Fibroblast of lung (primary cell): ENCODE measurements around the gene PRSS36. TPM values are rescaled to one million over a fixed set of nuclear protein-coding genes. Genes with fewer than 3 reads are reported as not detected.

Experiments
- DNase-seq, 2 donors: peaks; one replicate each; pipeline versions ENCODE4 v3.0.0 to v3.0.0-alpha.2; 2010; ENCODE audit warnings: low read depth in 2 of 2
- H2AFZ ChIP-seq: 2 replicates; pipeline ENCODE4 v1.5.1; 2012; ENCODE audit warnings: low read length, control low read depth, inconsistent platforms
- H3K27ac ChIP-seq: 2 replicates; pipeline ENCODE4 v1.5.1; 2011; ENCODE audit warnings: low read length, control low read depth; ENCODE audit not compliant: insufficient read depth
- H3K27me3 ChIP-seq: 2 replicates; pipeline ENCODE4 v1.5.1; 2011; ENCODE audit warnings: mild to moderate bottlenecking, low read length; ENCODE audit not compliant: control insufficient read depth, insufficient read depth
- H3K36me3 ChIP-seq: 2 replicates; pipeline ENCODE4 v1.5.1; 2011; ENCODE audit warnings: low read length; ENCODE audit not compliant: control insufficient read depth, insufficient read depth
- H3K4me1 ChIP-seq: 2 replicates; pipeline ENCODE4 v1.5.1; 2011; ENCODE audit warnings: low read length; ENCODE audit not compliant: control insufficient read depth, insufficient read depth; ENCODE audit errors: extremely low read depth
- H3K4me2 ChIP-seq: 2 replicates; pipeline ENCODE4 v1.5.1; 2011; ENCODE audit warnings: low read length, control low read depth; ENCODE audit not compliant: insufficient read depth; ENCODE audit errors: extremely low read depth
- H3K4me3 ChIP-seq, 4 experiments: fragments of 200-600 bp in 1 of 4; sonication (generic) in 1 of 4; replicated peaks in 1 of 4; 2 replicates each; pipeline ENCODE4 v1.5.1; 2011 to 2016; ENCODE audit warnings: low read length in 4 of 4, low read depth in 3 of 4, mild to moderate bottlenecking in 3 of 4, control low read depth in 2 of 4, inconsistent platforms in 1 of 4, mixed read lengths in 1 of 4; ENCODE audit not compliant: insufficient read depth in 1 of 4; ENCODE audit errors: control extremely low read depth in 1 of 4
- H3K79me2 ChIP-seq: 2 replicates; pipeline ENCODE4 v1.5.1; 2012; ENCODE audit warnings: mild to moderate bottlenecking, low read length, inconsistent platforms; ENCODE audit not compliant: control insufficient read depth, insufficient read depth
- H3K9ac ChIP-seq: 2 replicates; pipeline ENCODE4 v1.5.1; 2011; ENCODE audit warnings: mild to moderate bottlenecking, low read length, control low read depth; ENCODE audit not compliant: insufficient read depth
- H3K9me3 ChIP-seq: 2 replicates; pipeline ENCODE4 v1.5.1; 2012; ENCODE audit warnings: low read depth, low read length; ENCODE audit not compliant: control insufficient read depth, insufficient read depth
- H4K20me1 ChIP-seq: 2 replicates; pipeline ENCODE4 v1.5.1; 2011; ENCODE audit warnings: low read length; ENCODE audit not compliant: control insufficient read depth, insufficient read depth; ENCODE audit errors: extremely low read depth
- EZH2 ChIP-seq: IDR thresholded peaks from 2 replicates; pipeline ENCODE4 v1.5.1; 2012; ENCODE audit warnings: low read length, control low read depth, mild to moderate bottlenecking; ENCODE audit errors: missing control alignments
- polyA plus RNA-seq, 2 donors: library from polyadenylated mRNA; depleted of rRNA in 1 of 2; stranded (reverse) in 1 of 2; unstranded in 1 of 2; fragments of >200 nt; gene quantifications; 2 replicates each; pipeline ENCODE4 v1.2.1, GENCODE V29; 2011 to 2012; ENCODE audit warnings: missing spikeins in 1 of 2
- total RNA-seq: library from RNA; depleted of rRNA; stranded (reverse); fragments of >200 nt; gene quantifications from 2 replicates; pipeline ENCODE4 v1.2.1, GENCODE V29; 2014
- TF ChIP-seq, protein P1 (sequence below), 2 donors: IDR thresholded peaks in 1 of 2; conservative IDR thresholded peaks in 1 of 2; 1 replicate in 1 of 2; 2 replicates in 1 of 2; pipeline ENCODE4 v1.5.1; 2011 to 2012; ENCODE audit warnings: low read length in 2 of 2, control low read depth in 1 of 2, inconsistent platforms in 1 of 2, low read depth in 1 of 2, mild to moderate bottlenecking in 1 of 2

PRSS36 gene
- total and polyA plus RNA-seq, 2 donors (not counting 1 experiment from before 2014, with no cell fraction given): 0.10 to 0.17 TPM

DNA sequence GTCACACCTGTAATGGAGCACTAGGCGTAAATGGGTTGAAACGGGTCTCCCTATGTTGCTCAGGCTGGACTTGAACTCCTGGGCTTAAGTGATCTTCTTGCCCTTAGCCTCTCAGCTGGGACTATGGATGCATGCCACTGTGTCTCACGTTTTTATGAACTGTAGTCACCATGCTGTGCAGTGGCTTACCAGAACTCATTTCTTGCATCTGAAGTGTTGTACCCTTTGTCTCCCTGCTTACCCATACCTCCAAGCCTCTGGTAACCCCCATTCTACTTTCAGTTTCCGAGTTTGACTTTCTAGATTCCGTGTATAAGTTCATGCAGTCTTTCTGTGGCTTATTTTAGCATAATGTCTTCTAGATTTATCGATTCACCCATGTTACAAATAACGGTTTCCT is 45.0 kb upstream of the PRSS36 start:
- Histone ChIP-seq H3K4me1 (no peaks in the 10 kb centered on the region), H3K4me2 (no peak overlapping the region), H3K9me3 (no peaks in the 10 kb centered on the region), H3K79me2 (peaks cover 11% of the 10 kb centered on the region), H3K9ac (no peak overlapping the region), H4K20me1 (no peaks in the 10 kb centered on the region), H3K4me3 (no peak overlapping the region), H3K36me3 (peaks cover 27% of the 10 kb centered on the region), H3K27me3 (no peaks in the 10 kb centered on the region), H2AFZ (no peak overlapping the region), H3K27ac (no peak overlapping the region)
- TF ChIP-seq EZH2: no peak
- TF ChIP-seq, protein P1, sequence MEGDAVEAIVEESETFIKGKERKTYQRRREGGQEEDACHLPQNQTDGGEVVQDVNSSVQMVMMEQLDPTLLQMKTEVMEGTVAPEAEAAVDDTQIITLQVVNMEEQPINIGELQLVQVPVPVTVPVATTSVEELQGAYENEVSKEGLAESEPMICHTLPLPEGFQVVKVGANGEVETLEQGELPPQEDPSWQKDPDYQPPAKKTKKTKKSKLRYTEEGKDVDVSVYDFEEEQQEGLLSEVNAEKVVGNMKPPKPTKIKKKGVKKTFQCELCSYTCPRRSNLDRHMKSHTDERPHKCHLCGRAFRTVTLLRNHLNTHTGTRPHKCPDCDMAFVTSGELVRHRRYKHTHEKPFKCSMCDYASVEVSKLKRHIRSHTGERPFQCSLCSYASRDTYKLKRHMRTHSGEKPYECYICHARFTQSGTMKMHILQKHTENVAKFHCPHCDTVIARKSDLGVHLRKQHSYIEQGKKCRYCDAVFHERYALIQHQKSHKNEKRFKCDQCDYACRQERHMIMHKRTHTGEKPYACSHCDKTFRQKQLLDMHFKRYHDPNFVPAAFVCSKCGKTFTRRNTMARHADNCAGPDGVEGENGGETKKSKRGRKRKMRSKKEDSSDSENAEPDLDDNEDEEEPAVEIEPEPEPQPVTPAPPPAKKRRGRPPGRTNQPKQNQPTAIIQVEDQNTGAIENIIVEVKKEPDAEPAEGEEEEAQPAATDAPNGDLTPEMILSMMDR (conservative IDR thresholded peaks at IDR 0.05 in 1 of 2, IDR thresholded peaks at IDR 0.05 in 1 of 2; ENCODE audit: low read depth in 1 of 2, low read length in 2 of 2): no peak
- DNase-seq: no peak

DNA sequence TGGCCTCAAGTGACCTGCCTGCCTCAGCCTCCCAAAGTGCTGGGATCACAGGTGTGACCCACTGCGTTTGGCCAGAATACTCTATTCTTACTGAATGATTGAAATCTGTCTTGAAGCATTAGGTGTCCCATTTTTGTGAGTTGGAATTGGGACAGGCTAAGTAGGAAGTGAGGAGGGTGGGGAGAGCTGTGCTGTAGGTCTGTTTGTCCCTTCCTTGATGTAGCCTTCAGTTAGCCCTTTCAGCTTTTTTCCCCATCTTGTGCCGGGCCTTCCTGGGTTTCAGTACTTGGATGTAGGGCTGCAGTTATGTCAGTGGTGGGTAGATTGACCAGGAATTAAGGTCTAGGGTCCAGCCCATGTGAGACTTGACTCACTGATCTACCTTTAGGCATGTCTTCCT is 44.0 kb upstream of the PRSS36 start:
- Histone ChIP-seq H3K27me3 (no peaks in the 10 kb centered on the region), H3K4me1 (no peaks in the 10 kb centered on the region), H3K9me3 (no peaks in the 10 kb centered on the region), H2AFZ (no peak overlapping the region), H3K36me3 (peaks cover 32% of the 10 kb centered on the region), H3K79me2 (peaks cover 20% of the 10 kb centered on the region), H3K4me3 (no peak overlapping the region), H3K27ac (no peak overlapping the region), H3K4me2 (no peak overlapping the region), H4K20me1 (no peaks in the 10 kb centered on the region), H3K9ac (no peak overlapping the region)
- TF ChIP-seq, protein P1 (conservative IDR thresholded peaks at IDR 0.05 in 1 of 2, IDR thresholded peaks at IDR 0.05 in 1 of 2; ENCODE audit: low read depth in 1 of 2, low read length in 2 of 2): no peak
- no peak for TF ChIP-seq EZH2
- no peak for DNase-seq

DNA sequence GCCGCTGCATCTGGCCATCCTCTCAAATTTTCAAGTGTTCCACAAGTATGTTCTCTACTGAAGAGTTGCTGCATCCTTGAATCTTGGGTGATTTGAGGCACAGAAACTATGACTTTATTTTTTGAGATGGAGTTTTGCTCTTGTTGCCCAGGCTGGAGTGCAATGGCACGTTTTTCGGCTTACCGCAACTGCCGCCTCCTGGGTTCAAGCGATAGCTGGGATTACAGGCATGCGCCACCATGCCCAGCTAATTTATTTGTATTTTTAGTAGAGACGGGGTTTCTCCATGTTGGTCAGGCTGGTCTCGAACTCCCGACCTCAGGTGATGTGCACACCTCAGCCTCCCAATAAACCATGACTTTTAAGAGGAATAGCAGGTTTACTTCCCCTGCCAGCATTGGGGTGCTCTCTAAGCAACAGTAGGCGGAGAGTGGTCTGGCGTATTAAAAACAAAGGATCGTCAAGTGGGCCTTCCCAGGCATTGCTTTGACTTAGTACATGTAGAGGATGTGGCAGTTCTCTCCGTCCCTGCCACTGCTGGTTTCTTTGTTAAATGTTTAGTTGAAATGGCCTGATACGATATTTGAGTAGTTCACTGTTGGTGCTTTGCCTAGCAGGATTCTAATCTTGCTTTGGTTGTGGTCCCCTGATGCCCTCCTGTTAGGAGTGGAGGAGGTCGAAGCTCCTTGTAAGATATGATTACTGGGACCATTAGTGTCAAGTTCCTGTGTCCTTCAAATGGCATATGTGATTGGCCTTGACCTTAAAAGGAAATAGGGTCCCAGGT is 43.2 kb upstream of the PRSS36 start:
- Histone ChIP-seq H3K9ac (no peak overlapping the region), H3K27ac (no peak overlapping the region), H4K20me1 (no peaks in the 10 kb centered on the region), H3K4me1 (no peaks in the 10 kb centered on the region), H3K79me2 (peaks cover 26% of the 10 kb centered on the region), H3K4me2 (no peak overlapping the region), H3K36me3 (peaks cover 34% of the 10 kb centered on the region), H3K4me3 (no peak overlapping the region), H3K9me3 (no peaks in the 10 kb centered on the region), H2AFZ (no peak overlapping the region), H3K27me3 (no peaks in the 10 kb centered on the region)
- DNase-seq: no peak
- TF ChIP-seq, protein P1 (conservative IDR thresholded peaks at IDR 0.05 in 1 of 2, IDR thresholded peaks at IDR 0.05 in 1 of 2; ENCODE audit: low read depth in 1 of 2, low read length in 2 of 2): no peak
